A673 (cell line): Measurements from ENCODE around the gene CPXM2. TPM values are rescaled to one million over a fixed set of nuclear protein-coding genes. Genes with fewer than 3 reads are reported as not detected.
"Not testable (repeated sequence)": the region's sequence is repeated elsewhere in the genome, so short reads cannot be mapped to it uniquely, and the experiment has no call there.

Experiments used
- BruUV-seq: library from RNA; stranded (reverse); fragments of 400-500 nt; replicated peaks from 2 replicates; lab custom pipeline; 2021; lab: Mats Ljungman, UMichigan
- CTCF ChIA-PET: fragments of 300-600 bp; sonication (Branson Sonifier 250); formaldehyde crosslinking; loops from one replicate; lab custom pipeline; 2022; ENCODE audit warnings: antibody characterized with exemption; lab: Charles Lee
- POLR2A ChIA-PET: fragments of 300-600 bp; sonication (Branson Sonifier 250); formaldehyde crosslinking; loops from one replicate; lab custom pipeline; 2022; ENCODE audit warnings: antibody characterized with exemption; ENCODE audit not compliant: low non-redundant PET; lab: Charles Lee
- DNase-seq: peaks from one replicate; pipeline ENCODE4 v3.0.0-alpha.2; 2015; ENCODE audit warnings: low spot score
- H3K27ac ChIP-seq: fragments of 200-600 bp; sonication (generic); 2 replicates; pipeline ENCODE4 v1.5.1; 2016; ENCODE audit warnings: mixed run types, low read depth, mild to moderate bottlenecking, mixed read lengths, antibody characterized with exemption, low read length; ENCODE audit not compliant: poor library complexity, severe bottlenecking
- H3K27me3 ChIP-seq: fragments of 200-600 bp; sonication (generic); replicated peaks from 2 replicates; pipeline ENCODE4 v1.6.1; 2017; ENCODE audit warnings: mixed run types, low read depth, mild to moderate bottlenecking, mixed read lengths, antibody characterized with exemption, low read length; ENCODE audit not compliant: insufficient read depth, poor library complexity
- H3K36me3 ChIP-seq: fragments of 200-600 bp; sonication (generic); 2 replicates; pipeline ENCODE4 v1.6.1; 2016; ENCODE audit warnings: mixed run types, mild to moderate bottlenecking, mixed read lengths, antibody characterized with exemption, low read length; ENCODE audit not compliant: insufficient read depth, poor library complexity, severe bottlenecking
- H3K4me1 ChIP-seq: fragments of 200-600 bp; sonication (generic); 2 replicates; pipeline ENCODE4 v1.6.1; 2017; ENCODE audit warnings: mixed run types, mild to moderate bottlenecking, mixed read lengths, antibody characterized with exemption, low read length; ENCODE audit not compliant: insufficient read depth, poor library complexity, severe bottlenecking
- H3K4me3 ChIP-seq: fragments of 200-600 bp; sonication (generic); 2 replicates; pipeline ENCODE4 v1.5.1; 2016; ENCODE audit warnings: low read depth, mixed run types, mild to moderate bottlenecking, mixed read lengths, low read length; ENCODE audit not compliant: poor library complexity, severe bottlenecking
- H3K9me3 ChIP-seq: fragments of 200-600 bp; sonication (generic); 2 replicates; pipeline ENCODE4 v1.6.1; 2016; ENCODE audit warnings: mixed run types, low read depth, mild to moderate bottlenecking, mixed read lengths, antibody characterized with exemption, low read length; ENCODE audit not compliant: poor library complexity, severe bottlenecking
- CTCF ChIP-seq: fragments of 300-800, 200-600 bp; sonication (generic); conservative IDR thresholded peaks from 2 replicates; pipeline ENCODE4 v1.5.1; 2017; ENCODE audit warnings: low read depth, mild to moderate bottlenecking, antibody characterized with exemption, low read length, moderate library complexity, mixed read lengths
- EZH2 ChIP-seq: fragments of 200-600 bp; sonication (generic); IDR thresholded peaks from 2 replicates; pipeline ENCODE4 v1.6.1; 2017; ENCODE audit warnings: borderline replicate concordance, low read depth, mild to moderate bottlenecking, mixed read lengths, antibody characterized with exemption, low read length; ENCODE audit not compliant: poor library complexity, severe bottlenecking
- intact Hi-C: fragments of 100-400 bp; cut with micrococcal nuclease; formaldehyde crosslinking; loops from one replicate; pipeline ENCODE4 v1.10.0; 2022; ENCODE audit not compliant: unreplicated experiment
- total RNA-seq: library from RNA; stranded (reverse); gene quantifications from 2 replicates; pipeline ENCODE4 v1.2.3, GENCODE V29; 2021

The CPXM2 gene
- total RNA-seq, 1 experiment from 2014 or later: not detected

GRCh38 chr10:123741146-123741545 is 150.5 kb downstream of the CPXM2 start:
- no peaks in the 10 kb centered on the region for H3K36me3 ChIP-seq
- H3K27ac ChIP-seq: no peak overlapping the region
- no peak for DNase-seq
- CTCF ChIA-PET: no interaction called here
- peaks cover 47% of the 10 kb centered on the region for H3K27me3 ChIP-seq
- no peak overlapping the region for H3K4me3 ChIP-seq
- H3K9me3 ChIP-seq: no peaks in the 10 kb centered on the region
- intact Hi-C loops: no loop called here
- TF ChIP-seq CTCF: no peak
- no peak for TF ChIP-seq EZH2
- H3K4me1 ChIP-seq: no peaks in the 10 kb centered on the region
- no TSS peak for BruUV-seq
- POLR2A ChIA-PET: no interaction called here

GRCh38 chr10:123736917-123737316 is 154.7 kb downstream of the CPXM2 start:
- H3K9me3 ChIP-seq, CTCF ChIA-PET, H3K27ac ChIP-seq, H3K4me1 ChIP-seq, BruUV-seq, intact Hi-C loops, POLR2A ChIA-PET, H3K36me3 ChIP-seq, DNase-seq, H3K4me3 ChIP-seq: not testable (repeated sequence)
- peaks cover 18% of the 10 kb centered on the region for H3K27me3 ChIP-seq

- no peak for TF ChIP-seq CTCF
- no peak for TF ChIP-seq EZH2
- intact Hi-C loops: no loop called here
- H3K36me3 ChIP-seq: no peaks in the 10 kb centered on the region
- POLR2A ChIA-PET: no interaction called here
- no TSS peak for BruUV-seq
- no peak overlapping the region for H3K4me3 ChIP-seq
- no peak for DNase-seq
- H3K4me1 ChIP-seq: no peaks in the 10 kb centered on the region
- no peaks in the 10 kb centered on the region for H3K9me3 ChIP-seq
- peaks cover 8% of the 10 kb centered on the region for H3K27me3 ChIP-seq
- no peak overlapping the region for H3K27ac ChIP-seq
- CTCF ChIA-PET: no interaction called here
Measured at GRCh38 chr10:123729523-123729922, 162.1 kb downstream of the CPXM2 start.

- Histone ChIP-seq H3K9me3 (no peaks in the 10 kb centered on the region), H3K36me3 (no peaks in the 10 kb centered on the region), H3K27me3 (peaks cover 13% of the 10 kb centered on the region), H3K4me3 (no peak overlapping the region), H3K27ac (no peak overlapping the region), H3K4me1 (no peaks in the 10 kb centered on the region)
- no TSS peak for BruUV-seq
- TF ChIP-seq EZH2 (no peak), CTCF (no peak)
- no peak for DNase-seq
- ChIA-PET POLR2A (no interaction called here), CTCF (no interaction called here)
- intact Hi-C loops: no loop called here
Measured at GRCh38 chr10:123726836-123727235, 164.8 kb downstream of the CPXM2 start.
